Sigmoid colon (tissue), 7 donors: ENCODE measurements around the gene COBL. TPM values are rescaled to one million over a fixed set of nuclear protein-coding genes. Genes with fewer than 3 reads are reported as not detected.

ENCODE experiments used
- DNase-seq: peaks from one replicate; pipeline ENCODE4 v3.0.0-alpha.2; 2019
- H3K27ac ChIP-seq, 4 donors: fragments of 200-600 bp; sonication (generic); one replicate each; pipeline ENCODE4 v1.5.1; 2016 to 2019; ENCODE audit warnings: mild to moderate bottlenecking in 1 of 4
- H3K27me3 ChIP-seq, 3 donors: fragments of 200-600 bp; sonication (generic); one replicate each; pipeline ENCODE4 v1.5.1; 2019; ENCODE audit warnings: mild to moderate bottlenecking in 1 of 3
- H3K36me3 ChIP-seq, 4 donors: fragments of 200-600 bp; sonication (generic); one replicate each; pipeline ENCODE4 v1.5.1; 2016 to 2019
- H3K4me1 ChIP-seq, 4 donors: fragments of 200-600 bp; sonication (generic); one replicate each; pipeline ENCODE4 v1.5.1; 2017 to 2019
- H3K4me3 ChIP-seq, 4 donors: fragments of 200-600 bp; sonication (generic); one replicate each; pipeline ENCODE4 v1.5.1; 2017 to 2019; ENCODE audit warnings: mild to moderate bottlenecking in 2 of 4, moderate library complexity in 1 of 4
- H3K9me3 ChIP-seq, 4 donors: fragments of 200-600 bp in 3 of 4; sonication (generic) in 3 of 4; one replicate each; pipeline versions ENCODE4 v1.5.1 to v1.6.1; 2013 to 2019
- CTCF ChIP-seq, 4 experiments: fragments of 450-650 bp in 3 of 4; fragments of 200-600 bp in 1 of 4; IDR thresholded peaks; one replicate each; pipeline ENCODE4 v1.5.1; 2016 to 2019; ENCODE audit warnings: antibody characterized with exemption in 4 of 4, mild to moderate bottlenecking in 3 of 4, moderate library complexity in 2 of 4
- EP300 ChIP-seq, 4 donors: sonication (generic); formaldehyde crosslinking; IDR thresholded peaks; one replicate each; pipeline ENCODE4 v1.6.1; 2017; ENCODE audit warnings: antibody characterized with exemption in 4 of 4
- POLR2A ChIP-seq, 2 donors: fragments of 450-650 bp; IDR thresholded peaks; one replicate each; pipeline ENCODE4 v1.6.1; 2016; ENCODE audit warnings: antibody characterized with exemption in 2 of 2, mild to moderate bottlenecking in 2 of 2, moderate library complexity in 2 of 2
- POLR2AphosphoS5 ChIP-seq, 4 donors: sonication (generic); formaldehyde crosslinking; IDR thresholded peaks; one replicate each; pipeline ENCODE4 v1.6.1; 2017; ENCODE audit warnings: antibody characterized with exemption in 4 of 4
- WGBS, 2 donors: extraction: QIAGEN DNeasy Blood & Tissue Kit; methylation state at CpG; one replicate each; pipeline ENCODE4 v1.1.7; 2013; 5-methylcytosine and 5-hydroxymethylcytosine counted together
- intact Hi-C: fragments of 100-400 bp; cut with DNase I; formaldehyde crosslinking; loops from one replicate; pipeline ENCODE4 v1.15.1; 2023
- polyA plus RNA-seq, 3 donors: library from polyadenylated mRNA; stranded (reverse); fragments of 200-250 nt; gene quantifications; one replicate each; pipeline ENCODE4 v1.2.3, GENCODE V29; 2013
- total RNA-seq, 4 donors: library from RNA; depleted of rRNA; stranded (reverse); fragments of >200 nt; gene quantifications; one replicate each; pipeline ENCODE4 v1.1.0, GENCODE V29; 2016
- donor health status: healthy with polysubstance abuse.
- donor health status: Bipolar disorder and iron deficiency.
- donor health status: healthy.

Gene COBL
- total and polyA plus RNA-seq, 7 donors = 3.0 to 27.6 (median 10.0) TPM

- 78 to 80% methylated on average over 4 of the region's 4 CpGs for WGBS, 2 donors
- H3K4me3 ChIP-seq = no peak overlapping the region
- intact Hi-C loops = no loop called here
- H3K27me3 ChIP-seq = no peaks in the 10 kb centered on the region
- peaks cover 0 to 6% (median 0%) of the 10 kb centered on the region in 4 donors for H3K4me1 ChIP-seq
- DNase-seq = no peak
- no peaks in the 10 kb centered on the region for H3K36me3 ChIP-seq
- peak overlapping the region in 1 of 4 donors; percentile 12 for H3K27ac ChIP-seq
- no peak for TF ChIP-seq CTCF (IDR thresholded peaks at IDR 0.05)
- TF ChIP-seq POLR2AphosphoS5 (IDR thresholded peaks at IDR 0.05) = no peak
- TF ChIP-seq POLR2A (IDR thresholded peaks at IDR 0.05) = no peak
- no peak for TF ChIP-seq EP300 (IDR thresholded peaks at IDR 0.05)
- no peaks in the 10 kb centered on the region for H3K9me3 ChIP-seq
Observed at GRCh38 chr7:51308265-51308664, 8.3 kb downstream of the COBL start.

DNA sequence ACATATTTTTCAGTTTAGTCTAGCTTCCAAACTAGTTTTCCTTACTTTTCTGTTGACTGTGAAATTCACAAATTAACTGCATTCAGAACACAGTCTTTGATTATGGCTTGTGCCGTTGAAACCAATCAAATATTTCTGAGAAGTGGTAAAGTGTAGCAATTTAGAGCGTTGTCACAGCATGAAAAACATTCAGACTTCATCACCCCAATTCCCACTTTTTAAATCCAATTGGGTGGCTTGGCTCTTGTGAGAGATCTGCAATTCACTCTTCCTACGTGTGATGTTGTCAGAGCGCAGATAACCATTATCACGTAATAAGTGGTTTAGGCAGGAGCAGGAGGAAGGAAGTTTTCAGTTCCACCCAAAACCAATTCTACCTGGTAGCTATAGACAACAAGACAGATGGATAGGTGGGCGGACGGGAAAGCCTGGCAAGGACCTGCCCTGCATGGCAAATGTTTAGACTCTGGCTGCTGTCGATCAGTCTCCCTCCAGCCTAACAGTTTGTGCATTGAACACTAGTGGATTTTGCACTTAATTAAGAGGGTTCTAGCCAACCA, 8.9 kb downstream of the COBL start:
- Histone ChIP-seq H3K36me3 (no peaks in the 10 kb centered on the region), H3K9me3 (no peaks in the 10 kb centered on the region), H3K27ac (peak overlapping the region in 1 of 4 donors; percentile 12), H3K4me3 (no peak overlapping the region), H3K27me3 (no peaks in the 10 kb centered on the region), H3K4me1 (peaks cover 0 to 2% (median 0%) of the 10 kb centered on the region in 4 donors)
- no peak for DNase-seq
- TF ChIP-seq POLR2A (IDR thresholded peaks at IDR 0.05) (no peak), CTCF (IDR thresholded peaks at IDR 0.05) (no peak), EP300 (IDR thresholded peaks at IDR 0.05) (no peak), POLR2AphosphoS5 (IDR thresholded peaks at IDR 0.05) (no peak)
- intact Hi-C loops = no loop called here
- WGBS, 2 donors = 69 to 91% methylated on average over 8 of the region's 8 CpGs

DNA sequence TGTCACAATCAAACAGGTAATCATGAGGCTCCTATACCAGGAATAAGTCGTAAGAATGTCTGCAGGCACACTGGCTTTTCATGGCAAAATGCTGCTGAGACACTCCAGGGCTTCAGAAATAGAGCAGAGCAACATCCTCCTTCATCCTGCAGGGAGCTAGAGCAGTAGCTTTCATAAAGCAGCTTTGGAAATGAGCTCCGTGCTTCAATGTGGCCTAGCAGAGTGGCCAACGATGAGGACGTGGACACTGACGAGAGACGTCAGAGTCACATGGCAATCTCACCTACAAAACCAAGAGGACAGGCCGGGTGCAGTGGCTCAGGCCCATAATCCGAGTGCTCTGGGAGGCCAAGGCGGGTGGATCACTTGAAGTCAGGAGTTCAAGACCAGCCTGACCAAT, 9.8 kb downstream of the COBL start:
- no peaks in the 10 kb centered on the region for H3K36me3 ChIP-seq
- no peak for DNase-seq
- no peak overlapping the region for H3K4me3 ChIP-seq
- H3K9me3 ChIP-seq = no peaks in the 10 kb centered on the region
- H3K27me3 ChIP-seq = no peaks in the 10 kb centered on the region
- H3K4me1 ChIP-seq = no peaks in the 10 kb centered on the region
- WGBS, 2 donors = 95% methylated on average over 9 of the region's 9 CpGs
- intact Hi-C loops = no loop called here
- H3K27ac ChIP-seq = peak overlapping the region in 1 of 4 donors; percentile 1
- TF ChIP-seq POLR2A (IDR thresholded peaks at IDR 0.05) (no peak), POLR2AphosphoS5 (IDR thresholded peaks at IDR 0.05) (no peak), EP300 (IDR thresholded peaks at IDR 0.05) (no peak), CTCF (IDR thresholded peaks at IDR 0.05) (no peak)

DNA sequence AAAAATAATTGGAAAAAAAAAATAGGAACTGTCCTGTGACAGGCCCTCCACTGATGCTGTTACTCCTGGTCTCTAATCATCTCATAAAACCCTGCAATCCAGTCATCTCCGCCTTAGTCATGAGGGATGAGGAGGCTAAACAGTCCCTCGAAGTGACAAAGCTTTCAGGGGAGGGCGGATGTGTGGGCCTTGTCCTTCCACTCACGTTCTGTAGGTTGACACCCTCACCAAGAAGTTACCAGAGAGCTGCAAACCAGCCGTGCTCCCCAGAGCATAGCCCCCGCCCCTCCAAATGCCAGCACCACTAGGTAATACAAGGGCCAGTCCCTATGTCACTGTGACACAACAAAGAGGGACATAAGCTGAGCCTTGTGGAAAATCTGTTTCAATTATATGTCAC, 11.9 kb downstream of the COBL start:
- Histone ChIP-seq H3K36me3 (no peaks in the 10 kb centered on the region), H3K9me3 (no peaks in the 10 kb centered on the region), H3K4me3 (no peak overlapping the region), H3K27ac (no peak overlapping the region), H3K27me3 (no peaks in the 10 kb centered on the region), H3K4me1 (no peaks in the 10 kb centered on the region)
- TF ChIP-seq CTCF (IDR thresholded peaks at IDR 0.05) (no peak), EP300 (IDR thresholded peaks at IDR 0.05) (no peak), POLR2AphosphoS5 (IDR thresholded peaks at IDR 0.05) (no peak), POLR2A (IDR thresholded peaks at IDR 0.05) (no peak)
- WGBS, 2 donors = 83 to 84% methylated on average over 6 of the region's 6 CpGs
- DNase-seq = no peak
- intact Hi-C loops = no loop called here

- Histone ChIP-seq H3K27ac (peak overlapping the region in 2 of 4 donors; percentile 21 to 28), H3K4me3 (no peak overlapping the region), H3K9me3 (no peaks in the 10 kb centered on the region), H3K27me3 (no peaks in the 10 kb centered on the region), H3K36me3 (no peaks in the 10 kb centered on the region), H3K4me1 (no peaks in the 10 kb centered on the region)
- no peak for DNase-seq
- no peak for TF ChIP-seq POLR2AphosphoS5 (IDR thresholded peaks at IDR 0.05)
- TF ChIP-seq CTCF (IDR thresholded peaks at IDR 0.05) = no peak
- no peak for TF ChIP-seq EP300 (IDR thresholded peaks at IDR 0.05)
- TF ChIP-seq POLR2A (IDR thresholded peaks at IDR 0.05) = no peak
- WGBS, 2 donors = 80 to 86% methylated on average over 10 of the region's 10 CpGs
- intact Hi-C loops = no loop called here
Observed at GRCh38 chr7:51303142-51303525, 13.5 kb downstream of the COBL start.
